Coronary artery (tissue), 2 donors: Measurements from ENCODE around the gene TWF2.

ENCODE experiments used
- DNase-seq: peaks from one replicate; pipeline ENCODE4 v3.0.0-alpha.2; 2017; ENCODE audit warnings: low spot score
- H3K27ac ChIP-seq, 2 donors: fragments of 200-600 bp; sonication (generic); one replicate each; pipeline ENCODE4 v1.5.1; 2016 to 2019
- H3K4me3 ChIP-seq: fragments of 200-600 bp; sonication (generic); 2 replicates; pipeline ENCODE4 v1.5.1; 2016; ENCODE audit warnings: mild to moderate bottlenecking, moderate library complexity
- TF ChIP-seq, protein P1 (sequence below): fragments of 200-600 bp; sonication (generic); IDR thresholded peaks from one replicate; pipeline ENCODE4 v1.5.1; 2019; ENCODE audit warnings: antibody characterized with exemption

TWF2 gene

GRCh38 chr3:52237006-52237656 is 1.8 kb downstream of the TWF2 start:
- peak overlapping the region; percentile 88 to 97 for H3K27ac ChIP-seq
- DNase-seq: no peak
- H3K4me3 ChIP-seq: peak overlapping the region; percentile 92
- TF ChIP-seq, protein P1, sequence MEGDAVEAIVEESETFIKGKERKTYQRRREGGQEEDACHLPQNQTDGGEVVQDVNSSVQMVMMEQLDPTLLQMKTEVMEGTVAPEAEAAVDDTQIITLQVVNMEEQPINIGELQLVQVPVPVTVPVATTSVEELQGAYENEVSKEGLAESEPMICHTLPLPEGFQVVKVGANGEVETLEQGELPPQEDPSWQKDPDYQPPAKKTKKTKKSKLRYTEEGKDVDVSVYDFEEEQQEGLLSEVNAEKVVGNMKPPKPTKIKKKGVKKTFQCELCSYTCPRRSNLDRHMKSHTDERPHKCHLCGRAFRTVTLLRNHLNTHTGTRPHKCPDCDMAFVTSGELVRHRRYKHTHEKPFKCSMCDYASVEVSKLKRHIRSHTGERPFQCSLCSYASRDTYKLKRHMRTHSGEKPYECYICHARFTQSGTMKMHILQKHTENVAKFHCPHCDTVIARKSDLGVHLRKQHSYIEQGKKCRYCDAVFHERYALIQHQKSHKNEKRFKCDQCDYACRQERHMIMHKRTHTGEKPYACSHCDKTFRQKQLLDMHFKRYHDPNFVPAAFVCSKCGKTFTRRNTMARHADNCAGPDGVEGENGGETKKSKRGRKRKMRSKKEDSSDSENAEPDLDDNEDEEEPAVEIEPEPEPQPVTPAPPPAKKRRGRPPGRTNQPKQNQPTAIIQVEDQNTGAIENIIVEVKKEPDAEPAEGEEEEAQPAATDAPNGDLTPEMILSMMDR: no peak

- Histone ChIP-seq H3K4me3 (no peak overlapping the region), H3K27ac (peak overlapping the region in 1 of 2 donors; percentile 97)
- DNase-seq: no peak
- TF ChIP-seq, protein P1: no peak
These were observed 2.5 kb downstream of the TWF2 start for GRCh38 chr3:52236424-52236886.

- Histone ChIP-seq H3K27ac (peak overlapping the region in 1 of 2 donors; percentile 20), H3K4me3 (no peak overlapping the region)
- DNase-seq: peak; percentile 72
- TF ChIP-seq, protein P1: no peak
These were observed 4.2 kb downstream of the TWF2 start for GRCh38 chr3:52234516-52235447.

- no peak for DNase-seq
- TF ChIP-seq, protein P1: no peak
- peak overlapping the region in 1 of 2 donors; percentile 20 for H3K27ac ChIP-seq
These were observed 5.0 kb downstream of the TWF2 start for GRCh38 chr3:52233968-52234367.

GRCh38 chr3:52233108-52233591 is 5.8 kb downstream of the TWF2 start:
- Histone ChIP-seq H3K27ac (no peak overlapping the region), H3K4me3 (no peak overlapping the region)
- TF ChIP-seq, protein P1: no peak
- DNase-seq: no peak

More at GRCh38 chr3:52233968-52234367, 5.0 kb downstream of the TWF2 start:
- H3K4me3 ChIP-seq: no peak overlapping the region

DNA sequence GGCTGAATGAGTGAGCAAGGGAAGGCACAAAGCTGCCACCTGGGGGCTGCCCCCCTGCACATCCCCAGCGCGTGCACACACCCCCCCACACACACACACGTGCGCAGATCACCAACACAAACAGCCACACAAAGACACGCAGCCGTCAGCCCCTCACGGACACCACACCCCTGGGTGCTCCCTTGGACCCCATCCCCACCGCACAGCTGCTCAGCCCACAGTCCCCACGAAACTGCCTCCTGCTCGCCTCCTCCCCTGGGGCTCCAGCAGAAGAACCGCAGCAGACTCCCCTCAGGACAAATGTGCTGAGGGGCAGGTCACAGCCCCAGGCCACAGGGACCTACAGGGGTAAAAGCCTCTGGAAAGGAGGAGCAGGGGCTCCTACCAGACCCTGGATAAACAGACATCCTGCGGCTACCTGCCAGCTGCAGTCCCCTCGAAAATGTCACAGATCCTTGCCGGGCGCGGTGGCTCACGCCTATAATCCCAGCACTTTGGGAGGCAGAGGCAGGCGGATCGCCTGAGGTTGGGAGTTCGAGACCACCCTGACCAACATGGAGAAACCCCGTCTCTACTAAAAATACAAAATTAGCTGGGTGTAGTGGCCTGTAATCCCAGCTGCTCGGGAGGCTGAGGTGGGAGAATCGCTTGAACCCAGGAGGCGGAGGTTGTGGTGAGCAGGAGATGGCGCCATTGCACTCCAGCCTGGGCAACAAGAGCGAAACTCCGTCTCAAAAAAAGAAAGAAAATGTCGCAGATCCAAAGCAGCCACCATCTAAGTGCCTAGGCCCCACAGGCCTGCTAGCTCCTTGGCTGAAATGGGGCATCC is 6.5 kb downstream of the TWF2 start:
- TF ChIP-seq, protein P1: no peak
- no peak overlapping the region for H3K27ac ChIP-seq
- DNase-seq: no peak
- H3K4me3 ChIP-seq: no peak overlapping the region
